GM23338 (cell line): ENCODE results near the gene PRR22. TPM values are rescaled to one million over a fixed set of nuclear protein-coding genes. Genes with fewer than 3 reads are reported as not detected.

Source experiments
- ATAC-seq: fragments of 200-7000 bp; cut with Tn5 transposase; 3 replicates; pipeline ENCODE4 v1.9.1; 2020
- DNase-seq: peaks from one replicate; pipeline ENCODE4 v3.0.0-alpha.2; 2015; ENCODE audit warnings: low spot score
- H2AFZ ChIP-seq: fragments of 200-600 bp; sonication (generic); 2 replicates; pipeline ENCODE4 v1.8.0; 2016; ENCODE audit warnings: antibody characterized with exemption, mild to moderate bottlenecking, moderate library complexity
- H3F3A ChIP-seq: fragments of 200-600 bp; sonication (generic); replicated peaks from 2 replicates; pipeline ENCODE4 v1.8.0; 2017; ENCODE audit warnings: antibody characterized with exemption, mixed run types, low read depth
- H3K27ac ChIP-seq: fragments of 200-600 bp; sonication (generic); 2 replicates; pipeline ENCODE4 v1.6.1; 2016; ENCODE audit warnings: low read depth
- H3K27me3 ChIP-seq: fragments of 200-600 bp; sonication (generic); 2 replicates; pipeline ENCODE4 v1.8.0; 2016; ENCODE audit warnings: mild to moderate bottlenecking, mixed run types, moderate library complexity; ENCODE audit not compliant: insufficient read depth
- H3K36me3 ChIP-seq: fragments of 200-600 bp; sonication (generic); 2 replicates; pipeline ENCODE4 v1.8.0; 2016; ENCODE audit warnings: mild to moderate bottlenecking; ENCODE audit not compliant: insufficient read depth
- H3K4me1 ChIP-seq: fragments of 200-600 bp; sonication (generic); 2 replicates; pipeline ENCODE4 v1.8.0; 2016; ENCODE audit warnings: mild to moderate bottlenecking, moderate library complexity; ENCODE audit not compliant: insufficient read depth
- H3K4me2 ChIP-seq: fragments of 200-600 bp; sonication (generic); 2 replicates; pipeline ENCODE4 v1.7.1; 2017; ENCODE audit warnings: mixed run types
- H3K4me3 ChIP-seq: fragments of 200-600 bp; sonication (generic); 2 replicates; pipeline ENCODE4 v1.6.1; 2016; ENCODE audit warnings: mixed run types
- H3K79me2 ChIP-seq: fragments of 200-600 bp; sonication (generic); replicated peaks from 2 replicates; pipeline ENCODE4 v1.8.0; 2017; ENCODE audit warnings: mild to moderate bottlenecking; ENCODE audit not compliant: insufficient read depth
- H3K9me2 ChIP-seq: fragments of 200-600 bp; sonication (generic); 2 replicates; pipeline ENCODE4 v1.8.0; 2017; ENCODE audit not compliant: insufficient read depth
- H4K20me1 ChIP-seq: fragments of 200-600 bp; sonication (generic); replicated peaks from 2 replicates; pipeline ENCODE4 v1.8.0; 2017; ENCODE audit warnings: mild to moderate bottlenecking; ENCODE audit not compliant: insufficient read depth
- H3K27ac Mint-ChIP-seq: 2 replicates; pipeline ENCODE4 v1.8.0; 2020; ENCODE audit warnings: inconsistent platforms, mild to moderate bottlenecking, moderate library complexity, mixed read lengths
- H3K27me3 Mint-ChIP-seq: 3 replicates; pipeline ENCODE4 v1.8.0; 2022; ENCODE audit warnings: low read depth, mild to moderate bottlenecking, moderate library complexity, mixed read lengths, inconsistent platforms; ENCODE audit not compliant: insufficient read depth, poor library complexity
- H3K36me3 Mint-ChIP-seq: 3 replicates; pipeline ENCODE4 v1.8.0; 2021; ENCODE audit warnings: low read depth, mild to moderate bottlenecking, inconsistent platforms, moderate library complexity, mixed read lengths
- H3K4me1 Mint-ChIP-seq: 3 replicates; pipeline ENCODE4 v1.8.0; 2020; ENCODE audit warnings: mild to moderate bottlenecking, inconsistent platforms, mixed read lengths
- H3K4me3 Mint-ChIP-seq: 3 replicates; pipeline ENCODE4 v1.8.0; 2021; ENCODE audit warnings: moderate library complexity, mild to moderate bottlenecking, inconsistent platforms, mixed read lengths
- H3K9me3 Mint-ChIP-seq: 3 replicates; pipeline ENCODE4 v1.8.0; 2020; ENCODE audit warnings: moderate library complexity, mild to moderate bottlenecking, inconsistent platforms, mixed read lengths
- CREB1 ChIP-seq: fragments of 250-450 bp; sonication (Bioruptor Pico); IDR thresholded peaks from 2 replicates; pipeline ENCODE4 v1.5.0; 2020; ENCODE audit warnings: low read depth, mild to moderate bottlenecking, moderate library complexity
- EZH2 ChIP-seq: fragments of 200-600 bp; sonication (generic); IDR thresholded peaks from one replicate; pipeline ENCODE4 v1.8.0; 2017; ENCODE audit warnings: antibody characterized with exemption, mild to moderate bottlenecking, low read depth; ENCODE audit not compliant: unreplicated experiment
- EZH2phosphoT487 ChIP-seq: fragments of 200-600 bp; sonication (generic); IDR thresholded peaks from one replicate; pipeline ENCODE4 v1.8.1; 2018; ENCODE audit warnings: antibody characterized with exemption; ENCODE audit not compliant: unreplicated experiment
- JUNB ChIP-seq: IDR thresholded peaks from one replicate; pipeline ENCODE4 v1.6.1; 2016; ENCODE audit warnings: antibody characterized with exemption; ENCODE audit not compliant: unreplicated experiment
- NANOG ChIP-seq: IDR thresholded peaks from 2 replicates; pipeline ENCODE4 v1.6.1; 2016; ENCODE audit warnings: antibody characterized with exemption, borderline replicate concordance
- POLR2AphosphoS5 ChIP-seq: IDR thresholded peaks from 2 replicates; pipeline ENCODE4 v1.6.1; 2016; ENCODE audit warnings: antibody characterized with exemption, low read depth
- REST ChIP-seq: IDR thresholded peaks from one replicate; pipeline ENCODE4 v1.6.1; 2018; ENCODE audit warnings: antibody characterized with exemption; ENCODE audit not compliant: unreplicated experiment
- STAT1 ChIP-seq: IDR thresholded peaks from one replicate; pipeline ENCODE4 v1.6.1; 2016; ENCODE audit warnings: antibody characterized with exemption; ENCODE audit not compliant: unreplicated experiment
- ZNF114 ChIP-seq: fragments of 250-450 bp; sonication (Bioruptor Pico); IDR thresholded peaks from 2 replicates; pipeline ENCODE4 v1.5.0; 2020; ENCODE audit warnings: mild to moderate bottlenecking, moderate library complexity
- ZNF331 ChIP-seq: fragments of 250-450 bp; sonication (Bioruptor Pico); IDR thresholded peaks from 2 replicates; pipeline ENCODE4 v1.5.0; 2020; ENCODE audit warnings: low read depth, mild to moderate bottlenecking, moderate library complexity
- polyA plus RNA-seq: library from polyadenylated mRNA; unstranded; fragments of >200 nt; fragmentation: Nextera tagmentation; extraction: Ambion mirVana; gene quantifications from 2 replicates; pipeline ENCODE4 v1.2.1, GENCODE V29; 2016
- total RNA-seq: library from RNA; depleted of rRNA; stranded (reverse); fragments of >200 nt; shearing (Covaris generic); gene quantifications from 2 replicates; pipeline ENCODE4 v1.2.3, GENCODE V29; 2014
- TF ChIP-seq, protein P1 (sequence below): fragments of 250-450 bp; sonication (Bioruptor Pico); IDR thresholded peaks from 2 replicates; pipeline ENCODE4 v1.5.0; 2020; ENCODE audit warnings: mild to moderate bottlenecking, moderate library complexity
- TF ChIP-seq, protein P2 (sequence below): IDR thresholded peaks from 2 replicates; pipeline ENCODE4 v1.6.1; 2016; ENCODE audit warnings: antibody characterized with exemption
- TF ChIP-seq, protein P3 (sequence below), 2 experiments: fragments of 200-600 bp in 1 of 2; sonication (generic) in 1 of 2; conservative IDR thresholded peaks; 2 replicates each; pipeline versions ENCODE4 v1.5.1 to v1.6.1; 2016 to 2017; ENCODE audit warnings: antibody characterized with exemption in 2 of 2, low read depth in 2 of 2, mild to moderate bottlenecking in 2 of 2, moderate library complexity in 1 of 2

Gene PRR22
- total and polyA plus RNA-seq, 2 experiments from 2014 or later = 1.0 to 1.2 TPM

DNA sequence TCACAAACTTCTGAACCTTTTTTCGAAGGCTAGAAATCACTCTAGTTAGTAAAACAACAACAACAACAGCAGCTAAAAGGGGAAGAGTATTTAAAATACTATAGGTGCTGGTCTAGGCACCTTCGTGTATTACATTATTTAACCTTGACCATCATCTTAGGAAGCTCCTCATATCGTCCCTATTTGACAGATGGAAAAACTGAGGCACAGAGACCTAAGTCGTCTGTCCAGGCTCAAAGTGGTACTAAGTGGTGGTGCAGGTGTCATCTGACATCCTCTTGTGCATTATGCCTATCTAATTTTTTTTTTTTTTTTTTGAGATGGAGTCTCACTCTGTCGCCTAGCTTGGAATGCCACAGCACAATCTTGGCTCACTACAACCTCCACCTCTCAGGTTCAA is 35.0 kb downstream of the PRR22 start:
- peaks cover 15% of the 10 kb centered on the region for H3K27me3 Mint-ChIP-seq
- H3K9me2 ChIP-seq = no peaks in the 10 kb centered on the region
- H3K27me3 ChIP-seq = no peaks in the 10 kb centered on the region
- H3K4me1 ChIP-seq = no peaks in the 10 kb centered on the region
- no peak overlapping the region for H3K4me3 Mint-ChIP-seq
- H3K9me3 Mint-ChIP-seq = no peaks in the 10 kb centered on the region
- H2AFZ ChIP-seq = no peak overlapping the region
- H3K27ac Mint-ChIP-seq = no peak overlapping the region
- H3K4me2 ChIP-seq = no peak overlapping the region
- no peaks in the 10 kb centered on the region for H3F3A ChIP-seq
- ATAC-seq (no peak), DNase-seq (no peak)
- no peak overlapping the region for H3K27ac ChIP-seq
- no peaks in the 10 kb centered on the region for H3K4me1 Mint-ChIP-seq
- H4K20me1 ChIP-seq = no peaks in the 10 kb centered on the region
- TF ChIP-seq, protein P1, sequence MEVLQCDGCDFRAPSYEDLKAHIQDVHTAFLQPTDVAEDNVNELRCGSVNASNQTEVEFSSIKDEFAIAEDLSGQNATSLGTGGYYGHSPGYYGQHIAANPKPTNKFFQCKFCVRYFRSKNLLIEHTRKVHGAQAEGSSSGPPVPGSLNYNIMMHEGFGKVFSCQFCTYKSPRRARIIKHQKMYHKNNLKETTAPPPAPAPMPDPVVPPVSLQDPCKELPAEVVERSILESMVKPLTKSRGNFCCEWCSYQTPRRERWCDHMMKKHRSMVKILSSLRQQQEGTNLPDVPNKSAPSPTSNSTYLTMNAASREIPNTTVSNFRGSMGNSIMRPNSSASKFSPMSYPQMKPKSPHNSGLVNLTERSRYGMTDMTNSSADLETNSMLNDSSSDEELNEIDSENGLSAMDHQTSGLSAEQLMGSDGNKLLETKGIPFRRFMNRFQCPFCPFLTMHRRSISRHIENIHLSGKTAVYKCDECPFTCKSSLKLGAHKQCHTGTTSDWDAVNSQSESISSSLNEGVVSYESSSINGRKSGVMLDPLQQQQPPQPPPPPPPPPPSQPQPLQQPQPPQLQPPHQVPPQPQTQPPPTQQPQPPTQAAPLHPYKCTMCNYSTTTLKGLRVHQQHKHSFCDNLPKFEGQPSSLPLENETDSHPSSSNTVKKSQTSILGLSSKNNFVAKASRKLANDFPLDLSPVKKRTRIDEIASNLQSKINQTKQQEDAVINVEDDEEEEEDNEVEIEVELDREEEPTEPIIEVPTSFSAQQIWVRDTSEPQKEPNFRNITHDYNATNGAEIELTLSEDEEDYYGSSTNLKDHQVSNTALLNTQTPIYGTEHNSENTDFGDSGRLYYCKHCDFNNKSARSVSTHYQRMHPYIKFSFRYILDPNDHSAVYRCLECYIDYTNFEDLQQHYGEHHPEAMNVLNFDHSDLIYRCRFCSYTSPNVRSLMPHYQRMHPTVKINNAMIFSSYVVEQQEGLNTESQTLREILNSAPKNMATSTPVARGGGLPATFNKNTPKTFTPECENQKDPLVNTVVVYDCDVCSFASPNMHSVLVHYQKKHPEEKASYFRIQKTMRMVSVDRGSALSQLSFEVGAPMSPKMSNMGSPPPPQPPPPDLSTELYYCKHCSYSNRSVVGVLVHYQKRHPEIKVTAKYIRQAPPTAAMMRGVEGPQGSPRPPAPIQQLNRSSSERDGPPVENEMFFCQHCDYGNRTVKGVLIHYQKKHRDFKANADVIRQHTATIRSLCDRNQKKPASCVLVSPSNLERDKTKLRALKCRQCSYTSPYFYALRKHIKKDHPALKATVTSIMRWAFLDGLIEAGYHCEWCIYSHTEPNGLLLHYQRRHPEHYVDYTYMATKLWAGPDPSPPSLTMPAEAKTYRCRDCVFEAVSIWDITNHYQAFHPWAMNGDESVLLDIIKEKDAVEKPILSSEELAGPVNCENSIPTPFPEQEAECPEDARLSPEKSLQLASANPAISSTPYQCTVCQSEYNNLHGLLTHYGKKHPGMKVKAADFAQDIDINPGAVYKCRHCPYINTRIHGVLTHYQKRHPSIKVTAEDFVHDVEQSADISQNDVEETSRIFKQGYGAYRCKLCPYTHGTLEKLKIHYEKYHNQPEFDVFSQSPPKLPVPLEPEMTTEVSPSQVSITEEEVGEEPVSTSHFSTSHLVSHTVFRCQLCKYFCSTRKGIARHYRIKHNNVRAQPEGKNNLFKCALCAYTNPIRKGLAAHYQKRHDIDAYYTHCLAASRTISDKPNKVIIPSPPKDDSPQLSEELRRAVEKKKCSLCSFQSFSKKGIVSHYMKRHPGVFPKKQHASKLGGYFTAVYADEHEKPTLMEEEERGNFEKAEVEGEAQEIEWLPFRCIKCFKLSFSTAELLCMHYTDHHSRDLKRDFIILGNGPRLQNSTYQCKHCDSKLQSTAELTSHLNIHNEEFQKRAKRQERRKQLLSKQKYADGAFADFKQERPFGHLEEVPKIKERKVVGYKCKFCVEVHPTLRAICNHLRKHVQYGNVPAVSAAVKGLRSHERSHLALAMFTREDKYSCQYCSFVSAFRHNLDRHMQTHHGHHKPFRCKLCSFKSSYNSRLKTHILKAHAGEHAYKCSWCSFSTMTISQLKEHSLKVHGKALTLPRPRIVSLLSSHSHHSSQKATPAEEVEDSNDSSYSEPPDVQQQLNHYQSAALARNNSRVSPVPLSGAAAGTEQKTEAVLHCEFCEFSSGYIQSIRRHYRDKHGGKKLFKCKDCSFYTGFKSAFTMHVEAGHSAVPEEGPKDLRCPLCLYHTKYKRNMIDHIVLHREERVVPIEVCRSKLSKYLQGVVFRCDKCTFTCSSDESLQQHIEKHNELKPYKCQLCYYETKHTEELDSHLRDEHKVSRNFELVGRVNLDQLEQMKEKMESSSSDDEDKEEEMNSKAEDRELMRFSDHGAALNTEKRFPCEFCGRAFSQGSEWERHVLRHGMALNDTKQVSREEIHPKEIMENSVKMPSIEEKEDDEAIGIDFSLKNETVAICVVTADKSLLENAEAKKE = no peak
- TF ChIP-seq JUNB (no peak), ZNF331 (CRISPR knock-in tag) (no peak), STAT1 (no peak), POLR2AphosphoS5 (no peak), EZH2 (no peak), EZH2phosphoT487 (no peak), NANOG (no peak), REST (no peak), CREB1 (CRISPR knock-in tag) (no peak), ZNF114 (CRISPR knock-in tag) (no peak)
- TF ChIP-seq, protein P2, sequence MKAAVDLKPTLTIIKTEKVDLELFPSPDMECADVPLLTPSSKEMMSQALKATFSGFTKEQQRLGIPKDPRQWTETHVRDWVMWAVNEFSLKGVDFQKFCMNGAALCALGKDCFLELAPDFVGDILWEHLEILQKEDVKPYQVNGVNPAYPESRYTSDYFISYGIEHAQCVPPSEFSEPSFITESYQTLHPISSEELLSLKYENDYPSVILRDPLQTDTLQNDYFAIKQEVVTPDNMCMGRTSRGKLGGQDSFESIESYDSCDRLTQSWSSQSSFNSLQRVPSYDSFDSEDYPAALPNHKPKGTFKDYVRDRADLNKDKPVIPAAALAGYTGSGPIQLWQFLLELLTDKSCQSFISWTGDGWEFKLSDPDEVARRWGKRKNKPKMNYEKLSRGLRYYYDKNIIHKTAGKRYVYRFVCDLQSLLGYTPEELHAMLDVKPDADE = no peak
- TF ChIP-seq, protein P3, sequence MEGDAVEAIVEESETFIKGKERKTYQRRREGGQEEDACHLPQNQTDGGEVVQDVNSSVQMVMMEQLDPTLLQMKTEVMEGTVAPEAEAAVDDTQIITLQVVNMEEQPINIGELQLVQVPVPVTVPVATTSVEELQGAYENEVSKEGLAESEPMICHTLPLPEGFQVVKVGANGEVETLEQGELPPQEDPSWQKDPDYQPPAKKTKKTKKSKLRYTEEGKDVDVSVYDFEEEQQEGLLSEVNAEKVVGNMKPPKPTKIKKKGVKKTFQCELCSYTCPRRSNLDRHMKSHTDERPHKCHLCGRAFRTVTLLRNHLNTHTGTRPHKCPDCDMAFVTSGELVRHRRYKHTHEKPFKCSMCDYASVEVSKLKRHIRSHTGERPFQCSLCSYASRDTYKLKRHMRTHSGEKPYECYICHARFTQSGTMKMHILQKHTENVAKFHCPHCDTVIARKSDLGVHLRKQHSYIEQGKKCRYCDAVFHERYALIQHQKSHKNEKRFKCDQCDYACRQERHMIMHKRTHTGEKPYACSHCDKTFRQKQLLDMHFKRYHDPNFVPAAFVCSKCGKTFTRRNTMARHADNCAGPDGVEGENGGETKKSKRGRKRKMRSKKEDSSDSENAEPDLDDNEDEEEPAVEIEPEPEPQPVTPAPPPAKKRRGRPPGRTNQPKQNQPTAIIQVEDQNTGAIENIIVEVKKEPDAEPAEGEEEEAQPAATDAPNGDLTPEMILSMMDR (conservative IDR thresholded peaks at IDR 0.05; ENCODE audit: low read depth in 2 of 2) = no peak
- no peaks in the 10 kb centered on the region for H3K36me3 Mint-ChIP-seq
- no peak overlapping the region for H3K4me3 ChIP-seq
- no peaks in the 10 kb centered on the region for H3K79me2 ChIP-seq
- H3K36me3 ChIP-seq = no peaks in the 10 kb centered on the region
